Breast epithelium (tissue), 4 donors: ENCODE results near the gene APOL2. TPM values are rescaled to one million over a fixed set of nuclear protein-coding genes. Genes with fewer than 3 reads are reported as not detected.
"Not testable (repeated sequence)": the region's sequence is repeated elsewhere in the genome, so short reads cannot be mapped to it uniquely, and the experiment has no call there.

Source experiments
- DNase-seq, 2 donors: peaks; one replicate each; pipeline ENCODE4 v3.0.0-alpha.2; 2019; ENCODE audit warnings: low spot score in 2 of 2
- H3K27ac ChIP-seq, 2 donors: fragments of 200-600 bp; sonication (generic) in 1 of 2; one replicate each; pipeline ENCODE4 v1.5.1; 2016 to 2019; ENCODE audit warnings: mild to moderate bottlenecking in 1 of 2
- H3K27me3 ChIP-seq, 2 donors: fragments of 200-600 bp; sonication (generic) in 1 of 2; one replicate each; pipeline versions ENCODE4 v1.5.1 to v1.6.0; 2017 to 2019; ENCODE audit warnings: control low read depth in 1 of 2, mild to moderate bottlenecking in 1 of 2
- H3K36me3 ChIP-seq: fragments of 200-600 bp; one replicate; pipeline ENCODE4 v1.5.1; 2019
- H3K4me1 ChIP-seq, 2 donors: fragments of 200-600 bp; sonication (generic); one replicate each; pipeline ENCODE4 v1.5.1; 2016 to 2019; ENCODE audit warnings: control low read depth in 1 of 2
- H3K4me3 ChIP-seq, 3 donors: fragments of 200-600 bp; sonication (generic); 1 replicate in 2 of 3; 2 replicates in 1 of 3; pipeline ENCODE4 v1.5.1; 2016 to 2019; ENCODE audit warnings: mild to moderate bottlenecking in 3 of 3, moderate library complexity in 2 of 3
- H3K9me3 ChIP-seq, 2 donors: fragments of 200-600 bp; sonication (generic) in 1 of 2; one replicate each; pipeline ENCODE4 v1.5.1; 2016 to 2019; ENCODE audit warnings: control low read depth in 1 of 2
- POLR2A ChIP-seq: fragments of 450-650 bp; IDR thresholded peaks from one replicate; pipeline ENCODE4 v1.6.1; 2016; ENCODE audit warnings: antibody characterized with exemption, mild to moderate bottlenecking, moderate library complexity
- POLR2AphosphoS5 ChIP-seq, 3 donors: sonication (generic); formaldehyde crosslinking; IDR thresholded peaks; one replicate each; pipeline ENCODE4 v1.6.1; 2017; ENCODE audit warnings: antibody characterized with exemption in 3 of 3
- intact Hi-C: fragments of 100-400 bp; cut with DNase I; formaldehyde crosslinking; loops from one replicate; pipeline ENCODE4 v1.15.1; 2023; ENCODE audit warnings: low total_unique reads
- total RNA-seq, 3 donors: library from RNA; depleted of rRNA; stranded (reverse); fragments of >200 nt; gene quantifications; one replicate each; pipeline ENCODE4 v1.1.0, GENCODE V29; 2016
- TF ChIP-seq, protein P1 (sequence below), 3 donors: fragments of 450-650 bp; IDR thresholded peaks; one replicate each; pipeline ENCODE4 v1.5.1; 2016 to 2017; ENCODE audit warnings: antibody characterized with exemption in 3 of 3, mild to moderate bottlenecking in 3 of 3, moderate library complexity in 3 of 3

APOL2 gene
- total RNA-seq, 3 donors from 2014 or later, result 50.4 to 112 (median 73.8) TPM

DNA sequence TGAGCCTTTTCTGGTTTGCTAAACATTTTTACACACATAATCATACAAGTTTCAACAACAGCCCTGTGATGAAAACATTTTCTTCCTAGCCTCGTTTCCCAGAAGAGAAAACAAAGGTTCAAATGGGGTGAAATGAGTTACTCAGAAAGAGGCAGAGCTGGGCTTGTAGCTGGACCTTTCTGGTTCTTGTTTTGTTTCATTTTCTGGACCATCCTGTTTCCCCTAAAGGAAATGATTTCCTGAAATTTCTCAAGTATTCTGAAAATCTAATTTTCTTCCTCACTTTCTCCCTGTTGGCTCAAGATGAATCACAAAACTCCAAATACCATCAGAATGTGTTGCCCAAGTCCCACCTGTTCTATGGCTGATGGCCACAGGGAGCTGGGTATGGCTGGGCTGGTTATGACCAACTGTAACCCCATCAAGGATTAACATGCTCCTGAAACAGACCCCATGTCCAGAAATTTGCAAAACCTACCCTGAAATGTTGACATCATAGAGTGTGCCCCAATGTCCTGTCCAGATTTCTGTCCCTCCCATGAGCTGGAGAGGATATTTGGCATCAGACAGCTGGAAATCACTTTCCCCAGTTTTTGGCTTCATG, 31.1 kb downstream of the APOL2 start:
- Histone ChIP-seq H3K27ac (peak overlapping the region; percentile 44 to 78), H3K4me1 (no peaks in the 10 kb centered on the region), H3K9me3 (no peaks in the 10 kb centered on the region), H3K27me3 (no peaks in the 10 kb centered on the region), H3K4me3 (no peak overlapping the region), H3K36me3 (no peaks in the 10 kb centered on the region)
- TF ChIP-seq, protein P1, sequence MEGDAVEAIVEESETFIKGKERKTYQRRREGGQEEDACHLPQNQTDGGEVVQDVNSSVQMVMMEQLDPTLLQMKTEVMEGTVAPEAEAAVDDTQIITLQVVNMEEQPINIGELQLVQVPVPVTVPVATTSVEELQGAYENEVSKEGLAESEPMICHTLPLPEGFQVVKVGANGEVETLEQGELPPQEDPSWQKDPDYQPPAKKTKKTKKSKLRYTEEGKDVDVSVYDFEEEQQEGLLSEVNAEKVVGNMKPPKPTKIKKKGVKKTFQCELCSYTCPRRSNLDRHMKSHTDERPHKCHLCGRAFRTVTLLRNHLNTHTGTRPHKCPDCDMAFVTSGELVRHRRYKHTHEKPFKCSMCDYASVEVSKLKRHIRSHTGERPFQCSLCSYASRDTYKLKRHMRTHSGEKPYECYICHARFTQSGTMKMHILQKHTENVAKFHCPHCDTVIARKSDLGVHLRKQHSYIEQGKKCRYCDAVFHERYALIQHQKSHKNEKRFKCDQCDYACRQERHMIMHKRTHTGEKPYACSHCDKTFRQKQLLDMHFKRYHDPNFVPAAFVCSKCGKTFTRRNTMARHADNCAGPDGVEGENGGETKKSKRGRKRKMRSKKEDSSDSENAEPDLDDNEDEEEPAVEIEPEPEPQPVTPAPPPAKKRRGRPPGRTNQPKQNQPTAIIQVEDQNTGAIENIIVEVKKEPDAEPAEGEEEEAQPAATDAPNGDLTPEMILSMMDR (IDR thresholded peaks at IDR 0.05), result no peak
- peak in 2 of 3 donors; percentile 14 to 32 for TF ChIP-seq POLR2AphosphoS5 (IDR thresholded peaks at IDR 0.05)
- intact Hi-C loops, result no loop called here
- peak in 1 of 2 donors; percentile 40 for DNase-seq

DNA sequence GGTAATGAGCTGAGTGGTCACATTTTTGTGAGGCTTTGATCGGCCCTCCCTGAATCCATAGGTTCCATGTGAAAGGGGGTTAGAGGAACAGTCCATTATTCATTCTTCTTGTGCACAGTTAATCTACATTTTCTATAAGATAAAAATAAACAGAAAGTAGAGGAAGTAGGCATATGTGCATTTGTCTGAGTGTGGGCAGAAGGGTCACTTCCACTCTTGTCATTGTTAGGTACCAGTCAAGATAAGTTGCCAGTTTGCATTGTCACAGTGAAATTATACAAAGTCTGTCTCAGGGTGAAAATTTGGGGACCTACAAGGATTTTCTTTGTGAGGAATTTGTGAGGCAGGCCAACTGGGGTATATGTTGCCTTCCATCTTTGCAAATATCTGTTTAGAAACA, 33.1 kb downstream of the APOL2 start:
- H3K27ac ChIP-seq, result peak overlapping the region in 1 of 2 donors; percentile 25

DNA sequence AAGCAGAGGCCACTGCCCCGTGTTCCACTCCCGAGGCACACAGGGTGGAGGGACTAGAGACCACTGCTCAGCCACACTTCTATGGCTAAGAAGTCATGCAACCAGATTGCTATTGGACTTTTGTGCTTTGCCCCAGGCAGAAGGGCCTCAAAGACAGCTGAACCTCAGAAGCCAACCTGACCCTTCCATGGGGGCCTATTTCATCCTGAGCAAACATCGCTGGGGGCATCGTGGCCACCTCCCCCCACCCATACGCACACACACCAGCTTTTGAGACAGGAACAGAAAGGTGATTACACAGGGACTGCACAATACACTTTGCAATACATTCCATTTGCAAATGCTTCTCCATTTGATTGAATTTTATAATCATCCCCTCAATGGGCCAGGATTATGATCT, 33.8 kb downstream of the APOL2 start:
- DNase-seq, H3K36me3 ChIP-seq, H3K27me3 ChIP-seq, H3K27ac ChIP-seq, intact Hi-C loops, H3K4me1 ChIP-seq, H3K4me3 ChIP-seq, H3K9me3 ChIP-seq: not testable (repeated sequence)

More for the DNA sequence above, 33.1 kb downstream of the APOL2 start:
- H3K4me1 ChIP-seq, result no peaks in the 10 kb centered on the region
- intact Hi-C loops, result no loop called here
- TF ChIP-seq POLR2AphosphoS5 (IDR thresholded peaks at IDR 0.05) (no peak), POLR2A (no peak)
- no peak for DNase-seq
- H3K4me3 ChIP-seq, result no peak overlapping the region
- H3K9me3 ChIP-seq, result no peaks in the 10 kb centered on the region
- no peaks in the 10 kb centered on the region for H3K36me3 ChIP-seq
- H3K27me3 ChIP-seq, result no peaks in the 10 kb centered on the region

DNA sequence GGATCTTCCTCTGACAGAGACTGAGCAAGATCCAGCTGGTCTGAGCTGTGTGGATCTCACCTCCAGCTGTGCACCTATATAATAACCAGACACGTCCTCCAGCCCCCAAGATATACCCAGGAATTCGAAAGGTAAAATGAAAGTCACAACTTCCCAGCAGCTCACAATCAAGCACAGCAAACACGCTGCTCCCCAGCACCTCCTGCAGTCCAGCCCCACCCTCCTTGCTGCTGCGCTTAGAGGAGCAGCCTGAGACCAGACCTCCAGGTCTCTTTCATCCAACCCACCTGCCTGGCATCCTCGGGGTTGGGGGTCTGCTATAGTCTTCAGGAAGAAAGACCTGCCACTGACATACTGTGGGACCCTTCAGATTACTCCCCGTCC, 34.7 kb downstream of the APOL2 start:
- DNase-seq, result no peak
- H3K4me1 ChIP-seq, result no peaks in the 10 kb centered on the region
- H3K27me3 ChIP-seq, result no peaks in the 10 kb centered on the region
- H3K4me3 ChIP-seq, result peak overlapping the region in 1 of 3 donors; percentile 37
- H3K9me3 ChIP-seq, result no peaks in the 10 kb centered on the region
- no peaks in the 10 kb centered on the region for H3K36me3 ChIP-seq
- intact Hi-C loops, result no loop called here
- no peak overlapping the region for H3K27ac ChIP-seq
- TF ChIP-seq POLR2A (no peak), POLR2AphosphoS5 (IDR thresholded peaks at IDR 0.05) (no peak)
- TF ChIP-seq, protein P1 (IDR thresholded peaks at IDR 0.05), result no peak

DNA sequence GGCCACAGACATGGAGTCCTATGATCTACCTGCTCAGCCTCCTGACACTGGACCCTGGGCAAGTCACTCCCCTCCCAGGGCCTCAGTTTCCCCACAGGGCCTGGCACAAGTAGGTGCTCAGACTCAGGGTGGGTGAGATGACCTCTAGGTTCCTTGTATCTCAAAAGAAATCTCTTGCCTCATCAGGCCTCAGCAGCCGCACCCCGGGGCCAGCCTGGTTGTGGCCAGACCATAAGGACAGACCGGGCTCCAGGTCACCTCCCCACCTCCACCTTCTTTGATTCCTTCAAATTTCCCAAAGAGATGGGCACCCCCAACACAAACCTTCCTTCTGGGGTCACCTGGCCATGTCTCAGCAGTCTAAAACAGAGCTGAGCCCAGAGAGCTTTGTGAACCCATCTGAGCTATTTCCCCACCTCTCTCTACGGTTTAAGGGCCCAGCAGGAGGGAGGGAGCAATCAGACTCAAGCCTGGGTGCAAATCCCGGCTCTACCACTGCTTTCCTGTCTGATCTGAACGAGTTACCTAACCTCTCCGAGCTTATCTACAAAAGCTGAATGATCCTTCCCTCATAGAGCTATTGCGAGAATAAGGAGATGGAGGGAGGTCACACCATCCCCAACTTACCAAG, 35.2 kb downstream of the APOL2 start:
- no peak for TF ChIP-seq POLR2A
- TF ChIP-seq, protein P1 (IDR thresholded peaks at IDR 0.05), result no peak
- no peak for TF ChIP-seq POLR2AphosphoS5 (IDR thresholded peaks at IDR 0.05)
- intact Hi-C loops, result no loop called here
- Histone ChIP-seq H3K27me3 (no peaks in the 10 kb centered on the region), H3K4me3 (peak overlapping the region in 1 of 3 donors; percentile 37), H3K9me3 (no peaks in the 10 kb centered on the region), H3K36me3 (no peaks in the 10 kb centered on the region), H3K4me1 (no peaks in the 10 kb centered on the region), H3K27ac (no peak overlapping the region)
- no peak for DNase-seq

DNA sequence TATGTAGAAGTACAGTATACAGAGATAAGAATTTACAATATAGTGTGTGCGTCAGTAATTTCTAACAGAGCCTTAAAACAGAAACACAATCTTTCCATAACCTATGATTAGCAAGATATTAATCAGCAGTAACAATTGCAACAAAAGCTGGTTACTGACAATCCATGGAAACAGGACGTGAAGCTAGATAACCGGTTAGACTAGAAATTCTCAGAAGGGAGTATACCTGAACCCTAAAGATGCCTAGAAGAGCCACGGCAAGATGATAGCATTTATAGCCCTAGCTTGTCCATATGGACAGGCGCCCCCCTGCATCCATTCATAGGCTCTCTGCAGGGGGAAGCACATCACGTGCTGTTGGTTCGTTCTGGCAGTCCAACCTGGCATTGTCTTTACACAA, 35.9 kb downstream of the APOL2 start:
- H3K9me3 ChIP-seq, H3K27me3 ChIP-seq, intact Hi-C loops, H3K4me1 ChIP-seq, H3K36me3 ChIP-seq, H3K4me3 ChIP-seq, DNase-seq: not testable (repeated sequence)
- peak overlapping the region; percentile 13 to 38 for H3K27ac ChIP-seq
